Fibroblast of villous mesenchyme (primary cell): ENCODE measurements around the gene SSU72. TPM values are rescaled to one million over a fixed set of nuclear protein-coding genes. Genes with fewer than 3 reads are reported as not detected.
A peak's percentile ranks its signal among the peaks of the same experiment; 100 is the strongest.

Source experiments
- DNase-seq: peaks from one replicate; pipeline ENCODE4 v3.0.0-alpha.2; 2010; ENCODE audit warnings: low read depth
- H3K4me3 ChIP-seq: 2 replicates; pipeline ENCODE4 v1.5.1; 2011; ENCODE audit warnings: low read depth, mild to moderate bottlenecking, low read length
- CTCF ChIP-seq: IDR thresholded peaks from 2 replicates; pipeline ENCODE4 v1.5.1; 2012; ENCODE audit warnings: low read depth, mild to moderate bottlenecking, low read length; ENCODE audit not compliant: insufficient read depth
- total RNA-seq: library from RNA; depleted of rRNA; stranded (reverse); fragments of >200 nt; gene quantifications from 2 replicates; pipeline ENCODE4 v1.2.3, GENCODE V29; 2012

Gene SSU72
- total RNA-seq, 1 donor: 58.7 TPM

GRCh38 chr1:1616045-1616790, 41.6 kb upstream of the SSU72 start:
- peak; percentile 48 for DNase-seq

GRCh38 chr1:1615256-1616044, 40.8 kb upstream of the SSU72 start, which contains the start of gene MIB2:
Gene MIB2, plus strand, starts transcription at chr1:1615500. Its CDS starts 7,953 bp downstream, at chr1:1623453.
- DNase-seq: peak; percentile 95
- TF ChIP-seq CTCF: no peak

More at GRCh38 chr1:1616045-1616790, 41.6 kb upstream of the SSU72 start:
- peak overlapping the region; percentile 83 for H3K4me3 ChIP-seq
- no peak for TF ChIP-seq CTCF

GRCh38 chr1:1614954-1615255, 40.2 kb upstream of the SSU72 start:
- H3K4me3 ChIP-seq: peak overlapping the region; percentile 83
- no peak for DNase-seq
- no peak for TF ChIP-seq CTCF

More at GRCh38 chr1:1615256-1616044, 40.8 kb upstream of the SSU72 start, which contains the start of gene MIB2:
- H3K4me3 ChIP-seq: peak within 1 kb of the TSS; percentile 83

GRCh38 chr1:1614204-1614953, 39.7 kb upstream of the SSU72 start:
- peak overlapping the region; percentile 83 for H3K4me3 ChIP-seq
- DNase-seq: peak; percentile 91
- TF ChIP-seq CTCF: no peak

- DNase-seq: no peak
- H3K4me3 ChIP-seq: peak overlapping the region; percentile 83
- TF ChIP-seq CTCF: no peak
Measured at GRCh38 chr1:1613509-1614082, 38.9 kb upstream of the SSU72 start.

GRCh38 chr1:1612104-1612400, 37.4 kb upstream of the SSU72 start:
- DNase-seq: no peak
- no peak for TF ChIP-seq CTCF
- H3K4me3 ChIP-seq: no peak overlapping the region
